Body of pancreas (tissue), 4 donors: ENCODE data around the gene SLC25A53.

ENCODE experiments used
- POLR2A ChIP-seq, 3 donors: fragments of 450-650 bp; IDR thresholded peaks; one replicate each; pipeline ENCODE4 v1.6.1; 2016; ENCODE audit warnings: antibody characterized with exemption in 3 of 3, mild to moderate bottlenecking in 2 of 3
- TF ChIP-seq, protein P1 (sequence below), 7 experiments: fragments of 450-650 bp in 4 of 7; fragments of 200-600 bp in 3 of 7; sonication (generic) in 3 of 7; IDR thresholded peaks; one replicate each; pipeline ENCODE4 v1.5.1; 2016 to 2019; ENCODE audit warnings: antibody characterized with exemption in 7 of 7

DNA sequence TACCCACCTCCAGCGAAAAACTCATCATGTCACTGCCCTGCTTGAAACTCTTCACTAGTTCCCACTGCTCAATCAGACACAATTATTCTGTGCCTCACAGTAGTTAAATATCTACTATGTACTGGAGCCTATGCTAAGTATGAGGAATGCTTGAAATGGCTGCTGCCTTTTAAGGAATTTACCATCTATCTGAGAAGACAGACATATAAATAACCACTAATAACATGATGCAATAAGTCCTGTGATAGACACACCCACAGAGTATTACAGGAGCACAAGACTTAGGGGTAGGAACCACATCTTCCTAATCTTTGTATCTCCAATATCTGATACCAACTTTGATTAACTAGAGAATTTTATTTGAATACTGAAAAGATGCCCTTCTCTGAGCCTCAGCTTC is 21.1 kb downstream of the SLC25A53 start:
- TF ChIP-seq, protein P1, sequence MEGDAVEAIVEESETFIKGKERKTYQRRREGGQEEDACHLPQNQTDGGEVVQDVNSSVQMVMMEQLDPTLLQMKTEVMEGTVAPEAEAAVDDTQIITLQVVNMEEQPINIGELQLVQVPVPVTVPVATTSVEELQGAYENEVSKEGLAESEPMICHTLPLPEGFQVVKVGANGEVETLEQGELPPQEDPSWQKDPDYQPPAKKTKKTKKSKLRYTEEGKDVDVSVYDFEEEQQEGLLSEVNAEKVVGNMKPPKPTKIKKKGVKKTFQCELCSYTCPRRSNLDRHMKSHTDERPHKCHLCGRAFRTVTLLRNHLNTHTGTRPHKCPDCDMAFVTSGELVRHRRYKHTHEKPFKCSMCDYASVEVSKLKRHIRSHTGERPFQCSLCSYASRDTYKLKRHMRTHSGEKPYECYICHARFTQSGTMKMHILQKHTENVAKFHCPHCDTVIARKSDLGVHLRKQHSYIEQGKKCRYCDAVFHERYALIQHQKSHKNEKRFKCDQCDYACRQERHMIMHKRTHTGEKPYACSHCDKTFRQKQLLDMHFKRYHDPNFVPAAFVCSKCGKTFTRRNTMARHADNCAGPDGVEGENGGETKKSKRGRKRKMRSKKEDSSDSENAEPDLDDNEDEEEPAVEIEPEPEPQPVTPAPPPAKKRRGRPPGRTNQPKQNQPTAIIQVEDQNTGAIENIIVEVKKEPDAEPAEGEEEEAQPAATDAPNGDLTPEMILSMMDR (IDR thresholded peaks at IDR 0.05): no peak
- TF ChIP-seq POLR2A (IDR thresholded peaks at IDR 0.05): no peak
